Measurements from ENCODE around the gene FAM9C. TPM values are rescaled to one million over a fixed set of nuclear protein-coding genes. Genes with fewer than 3 reads are reported as not detected.
"Not testable (repeated sequence)": the region's sequence is repeated elsewhere in the genome, so short reads cannot be mapped to it uniquely, and the experiment has no call there.

FAM9C gene
- total RNA-seq, 1 donor from 2014 or later: not detected

DNA sequence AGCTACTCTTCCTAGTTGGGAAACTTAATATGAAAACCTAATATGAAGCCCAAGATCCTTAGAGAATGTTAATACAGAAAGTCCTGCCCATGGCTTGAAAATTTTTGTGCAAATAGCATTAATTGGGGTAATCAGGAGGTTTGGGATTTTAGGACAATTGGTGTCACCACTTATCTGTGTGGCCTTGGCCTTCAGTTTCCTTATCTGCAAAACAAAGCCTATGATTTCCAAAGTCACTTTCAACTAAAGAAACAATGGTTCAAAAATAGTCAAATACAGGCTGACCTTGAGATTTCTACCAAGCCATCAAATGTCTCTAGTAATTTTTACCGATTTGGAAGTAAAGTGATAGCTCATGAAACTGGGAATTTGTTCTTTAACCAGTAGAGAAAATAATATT lies 40.2 kb upstream of the FAM9C start:
- H3K4me3 Mint-ChIP-seq (ENCODE audit: unreplicated experiment): no peak overlapping the region
- no peak for DNase-seq (ENCODE audit: low spot score)
- TF ChIP-seq, protein P1, sequence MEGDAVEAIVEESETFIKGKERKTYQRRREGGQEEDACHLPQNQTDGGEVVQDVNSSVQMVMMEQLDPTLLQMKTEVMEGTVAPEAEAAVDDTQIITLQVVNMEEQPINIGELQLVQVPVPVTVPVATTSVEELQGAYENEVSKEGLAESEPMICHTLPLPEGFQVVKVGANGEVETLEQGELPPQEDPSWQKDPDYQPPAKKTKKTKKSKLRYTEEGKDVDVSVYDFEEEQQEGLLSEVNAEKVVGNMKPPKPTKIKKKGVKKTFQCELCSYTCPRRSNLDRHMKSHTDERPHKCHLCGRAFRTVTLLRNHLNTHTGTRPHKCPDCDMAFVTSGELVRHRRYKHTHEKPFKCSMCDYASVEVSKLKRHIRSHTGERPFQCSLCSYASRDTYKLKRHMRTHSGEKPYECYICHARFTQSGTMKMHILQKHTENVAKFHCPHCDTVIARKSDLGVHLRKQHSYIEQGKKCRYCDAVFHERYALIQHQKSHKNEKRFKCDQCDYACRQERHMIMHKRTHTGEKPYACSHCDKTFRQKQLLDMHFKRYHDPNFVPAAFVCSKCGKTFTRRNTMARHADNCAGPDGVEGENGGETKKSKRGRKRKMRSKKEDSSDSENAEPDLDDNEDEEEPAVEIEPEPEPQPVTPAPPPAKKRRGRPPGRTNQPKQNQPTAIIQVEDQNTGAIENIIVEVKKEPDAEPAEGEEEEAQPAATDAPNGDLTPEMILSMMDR (IDR thresholded peaks at IDR 0.05): no peak
- no peak overlapping the region for H3K27ac Mint-ChIP-seq (ENCODE audit: unreplicated experiment)
- H3K27me3 Mint-ChIP-seq (ENCODE audit: low read depth): no peaks in the 10 kb centered on the region
- H3K36me3 Mint-ChIP-seq (ENCODE audit: low read depth): no peaks in the 10 kb centered on the region
- H3K4me1 Mint-ChIP-seq (ENCODE audit: low read depth): peaks cover 36% of the 10 kb centered on the region
- no peaks in the 10 kb centered on the region for H3K9me3 Mint-ChIP-seq (ENCODE audit: low read depth)

DNA sequence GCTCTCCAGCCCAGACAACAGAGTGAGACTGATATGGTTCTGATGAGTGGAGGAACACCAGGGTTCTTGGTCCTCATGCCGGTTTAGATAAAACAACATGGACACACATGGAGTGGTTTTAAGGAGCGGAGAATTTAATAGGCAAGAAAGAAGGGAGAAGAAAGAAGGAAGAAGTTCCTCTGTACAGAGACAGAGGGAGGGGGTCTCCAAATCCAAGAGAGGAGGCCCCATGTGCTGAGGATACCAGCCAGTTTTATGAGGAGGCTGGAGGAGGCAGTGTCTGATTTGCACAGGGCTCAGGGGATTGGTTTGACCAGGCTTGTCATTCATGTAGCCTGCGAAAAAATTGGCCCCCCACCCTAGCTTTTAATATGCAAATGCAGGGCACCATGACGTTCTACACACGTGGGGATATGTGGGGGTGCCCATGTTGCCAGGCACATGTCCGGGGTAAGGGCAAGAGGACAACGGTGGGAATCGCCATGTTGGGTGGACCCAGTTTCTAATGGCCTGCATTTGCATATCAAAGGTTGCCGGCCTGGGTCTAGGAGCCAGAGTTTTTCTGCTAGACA lies 39.4 kb upstream of the FAM9C start:
- not testable (repeated sequence) for H3K4me3 Mint-ChIP-seq (ENCODE audit: unreplicated experiment); H3K36me3 Mint-ChIP-seq (ENCODE audit: low read depth); H3K27ac Mint-ChIP-seq (ENCODE audit: unreplicated experiment); H3K27me3 Mint-ChIP-seq (ENCODE audit: low read depth); H3K9me3 Mint-ChIP-seq (ENCODE audit: low read depth); DNase-seq (ENCODE audit: low spot score)
- H3K4me1 Mint-ChIP-seq (ENCODE audit: low read depth): peaks cover 41% of the 10 kb centered on the region

DNA sequence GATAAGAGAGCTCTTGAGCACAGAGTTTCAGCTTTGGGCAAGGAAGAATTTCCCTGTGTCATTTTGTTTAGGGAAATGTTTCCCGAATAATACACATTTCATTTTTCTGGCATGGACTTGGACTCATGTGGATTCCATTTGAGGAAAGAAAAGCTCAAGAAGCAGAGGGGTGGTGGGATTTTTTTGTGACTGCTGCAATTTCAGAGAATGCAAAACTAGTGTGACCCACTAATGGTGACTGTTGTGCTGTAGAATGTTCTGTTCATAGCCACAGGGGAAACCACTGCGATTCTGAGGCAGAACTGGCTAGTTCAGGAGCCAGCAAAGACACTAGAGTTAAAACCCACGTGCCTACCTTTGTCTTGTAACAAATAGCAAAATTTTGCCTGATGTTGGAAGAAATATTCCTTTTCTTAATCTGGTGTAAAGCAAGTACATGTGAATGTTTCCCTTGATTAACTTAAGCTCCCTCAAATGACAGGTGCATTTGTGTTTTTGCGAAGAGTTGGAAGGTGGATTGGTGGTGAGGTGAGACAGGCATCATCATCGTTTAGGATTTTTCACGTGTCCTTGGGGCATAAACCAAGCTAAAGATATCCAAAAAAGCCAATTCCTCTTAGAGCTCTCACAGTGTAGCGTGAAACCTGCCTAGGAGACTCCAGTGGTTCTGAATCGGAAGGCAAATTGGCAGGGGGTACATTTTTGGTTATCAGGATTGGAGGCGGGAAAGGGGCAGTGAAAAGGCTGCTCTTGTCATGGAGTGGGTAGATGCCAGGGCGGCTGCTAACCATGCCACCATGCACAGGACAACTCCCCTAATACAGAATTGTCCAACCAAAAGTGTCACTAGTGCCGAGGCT lies 38.0 kb upstream of the FAM9C start:
- H3K27ac Mint-ChIP-seq (ENCODE audit: unreplicated experiment): no peak overlapping the region
- no peaks in the 10 kb centered on the region for H3K36me3 Mint-ChIP-seq (ENCODE audit: low read depth)
- H3K4me3 Mint-ChIP-seq (ENCODE audit: unreplicated experiment): no peak overlapping the region
- no peaks in the 10 kb centered on the region for H3K27me3 Mint-ChIP-seq (ENCODE audit: low read depth)
- TF ChIP-seq, protein P1 (IDR thresholded peaks at IDR 0.05): no peak
- no peak for DNase-seq (ENCODE audit: low spot score)
- H3K9me3 Mint-ChIP-seq (ENCODE audit: low read depth): no peaks in the 10 kb centered on the region
- peaks cover 49% of the 10 kb centered on the region for H3K4me1 Mint-ChIP-seq (ENCODE audit: low read depth)

DNA sequence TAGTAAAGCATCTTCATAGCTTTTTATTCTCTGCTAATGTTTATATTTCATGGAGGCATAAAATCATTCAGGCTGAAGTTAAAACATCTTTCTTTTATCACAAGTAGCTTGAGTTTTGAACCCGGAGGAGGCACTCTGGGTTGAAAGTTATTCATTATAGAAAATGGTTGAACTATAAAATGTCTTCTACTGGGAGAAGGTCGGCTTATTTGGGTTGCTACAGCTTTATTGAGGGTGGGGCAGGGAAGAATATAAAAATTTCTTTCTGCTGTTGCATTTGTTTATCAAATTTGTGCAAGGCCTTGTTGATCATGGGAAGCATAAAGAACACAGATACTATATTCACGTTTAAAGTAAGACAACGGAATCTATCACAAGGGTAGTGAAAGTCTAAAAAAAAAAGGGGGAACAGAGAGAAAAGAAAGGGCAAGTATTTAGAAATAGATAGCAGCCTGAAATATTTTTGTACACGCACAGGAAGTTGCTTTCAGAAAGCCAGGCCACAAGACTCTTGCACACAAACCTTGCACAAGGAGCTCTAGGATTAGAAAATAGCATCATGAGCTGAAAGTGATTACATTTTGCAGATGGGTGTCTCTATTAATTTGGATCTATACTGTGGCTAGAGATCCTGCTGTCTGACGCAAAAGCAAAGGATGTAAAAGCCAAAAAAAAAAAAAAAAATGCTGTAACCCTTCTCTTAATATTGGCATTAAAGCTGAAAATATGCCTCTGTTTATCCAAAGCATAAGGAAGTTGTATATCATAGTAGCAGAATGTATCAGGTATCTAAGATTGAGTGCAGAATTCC lies 37.2 kb upstream of the FAM9C start:
- Mint-ChIP-seq H3K36me3 (ENCODE audit: low read depth) (no peaks in the 10 kb centered on the region), H3K9me3 (ENCODE audit: low read depth) (no peaks in the 10 kb centered on the region), H3K4me3 (ENCODE audit: unreplicated experiment) (no peak overlapping the region), H3K27me3 (ENCODE audit: low read depth) (no peaks in the 10 kb centered on the region), H3K4me1 (ENCODE audit: low read depth) (peaks cover 50% of the 10 kb centered on the region), H3K27ac (ENCODE audit: unreplicated experiment) (no peak overlapping the region)
- DNase-seq (ENCODE audit: low spot score): no peak
- TF ChIP-seq, protein P1 (IDR thresholded peaks at IDR 0.05): no peak

DNA sequence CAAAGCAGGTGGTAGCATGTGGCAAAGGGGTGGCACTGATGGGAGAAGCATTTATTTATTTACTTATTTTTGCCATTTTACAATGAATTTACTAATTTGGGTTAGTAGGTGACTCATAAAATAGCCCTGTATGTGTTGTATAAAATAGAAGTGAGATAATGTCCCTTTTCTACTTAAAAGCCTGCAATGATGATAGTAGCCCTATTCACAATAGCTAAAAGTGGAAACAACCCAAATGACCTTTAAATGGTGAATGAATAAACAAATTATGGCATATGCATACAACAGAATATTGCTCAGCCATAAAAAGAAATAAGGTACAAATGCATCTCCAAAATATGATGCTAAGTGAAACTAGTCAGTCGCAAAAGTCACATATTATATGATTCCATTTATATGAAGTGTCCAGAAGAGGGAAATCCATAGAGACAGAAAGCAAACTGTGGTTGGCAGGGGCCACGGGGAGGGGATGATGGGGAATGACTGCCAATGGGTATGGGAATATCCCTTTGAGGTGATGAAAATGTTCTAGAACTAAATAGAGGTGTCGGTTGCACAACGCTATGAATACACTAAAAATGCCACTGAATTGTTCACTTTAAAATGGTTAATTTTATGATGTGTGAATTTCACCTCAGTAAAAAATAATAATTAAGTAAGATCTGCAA lies 35.8 kb upstream of the FAM9C start:
- DNase-seq (ENCODE audit: low spot score): no peak
- Mint-ChIP-seq H3K4me3 (ENCODE audit: unreplicated experiment) (no peak overlapping the region), H3K9me3 (ENCODE audit: low read depth) (no peaks in the 10 kb centered on the region), H3K4me1 (ENCODE audit: low read depth) (peaks cover 54% of the 10 kb centered on the region), H3K27ac (ENCODE audit: unreplicated experiment) (no peak overlapping the region), H3K27me3 (ENCODE audit: low read depth) (no peaks in the 10 kb centered on the region), H3K36me3 (ENCODE audit: low read depth) (no peaks in the 10 kb centered on the region)
- TF ChIP-seq, protein P1 (IDR thresholded peaks at IDR 0.05): no peak

Measured in chondrocyte (in vitro differentiated cells).